HAP-1 (cell line): ENCODE results near the gene S1PR3.

Source experiments
- DNase-seq, 2 experiments: peaks; one replicate each; pipeline ENCODE4 v3.0.0-alpha.2; 2016 to 2020; ENCODE audit warnings: low spot score in 2 of 2
- H3K27me3 ChIP-seq: fragments of 250-450 bp; sonication (Bioruptor Pico); 2 replicates; pipeline ENCODE4 v1.5.1; 2020; ENCODE audit warnings: low read depth, mild to moderate bottlenecking, moderate library complexity
- H3K36me3 ChIP-seq: fragments of 250-450 bp; sonication (Bioruptor Pico); replicated peaks from 2 replicates; pipeline ENCODE4 v1.5.1; 2020; ENCODE audit warnings: mild to moderate bottlenecking
- H3K4me1 ChIP-seq: fragments of 250-450 bp; sonication (Bioruptor Pico); 2 replicates; pipeline ENCODE4 v1.5.1; 2020; ENCODE audit warnings: mild to moderate bottlenecking
- H3K4me3 ChIP-seq: fragments of 250-450 bp; sonication (Bioruptor Pico); 2 replicates; pipeline ENCODE4 v1.5.1; 2020; ENCODE audit warnings: mild to moderate bottlenecking, moderate library complexity
- H3K9me3 ChIP-seq: fragments of 250-450 bp; sonication (Bioruptor Pico); 2 replicates; pipeline ENCODE4 v1.5.1; 2020; ENCODE audit warnings: mild to moderate bottlenecking, moderate library complexity
- in situ Hi-C: fragments of 300-500 bp; cut with MboI; formaldehyde crosslinking; loops from 3 replicates; pipeline ENCODE4 v1.14.3; 2020; ENCODE audit warnings: low sequenced_read_pairs, inconsistent platforms, mixed read lengths

Gene S1PR3

DNA sequence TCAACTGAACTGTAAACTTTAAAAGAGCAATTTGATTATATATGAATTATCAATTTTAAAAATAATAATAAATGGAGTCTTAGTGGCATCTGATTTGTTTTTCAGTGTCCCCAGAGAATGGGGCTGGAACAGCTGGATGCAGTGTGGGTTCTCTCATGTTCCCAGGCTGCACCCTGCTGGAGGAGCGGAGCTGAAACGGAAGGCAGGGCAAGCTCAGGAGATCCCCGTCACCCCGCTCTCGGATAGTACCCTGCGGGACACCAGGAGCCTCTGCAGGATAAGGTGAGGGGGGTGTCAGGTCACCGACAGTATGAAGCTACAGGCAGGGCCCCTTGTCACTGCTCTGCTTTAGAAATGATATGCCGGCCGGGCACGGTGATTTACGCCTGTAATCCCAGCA lies 57.3 kb downstream of the S1PR3 start:
- DNase-seq = no peak
- Histone ChIP-seq H3K9me3 (no peaks in the 10 kb centered on the region), H3K36me3 (no peaks in the 10 kb centered on the region), H3K27me3 (no peaks in the 10 kb centered on the region), H3K4me1 (no peaks in the 10 kb centered on the region), H3K4me3 (no peak overlapping the region)
- in situ Hi-C loops = no loop called here

GRCh38 chr9:89049646-89050045 lies 58.4 kb downstream of the S1PR3 start:
- Histone ChIP-seq H3K36me3 (no peaks in the 10 kb centered on the region), H3K4me1 (no peaks in the 10 kb centered on the region), H3K9me3 (no peaks in the 10 kb centered on the region), H3K4me3 (no peak overlapping the region), H3K27me3 (no peaks in the 10 kb centered on the region)
- DNase-seq = no peak
- in situ Hi-C loops = no loop called here

DNA sequence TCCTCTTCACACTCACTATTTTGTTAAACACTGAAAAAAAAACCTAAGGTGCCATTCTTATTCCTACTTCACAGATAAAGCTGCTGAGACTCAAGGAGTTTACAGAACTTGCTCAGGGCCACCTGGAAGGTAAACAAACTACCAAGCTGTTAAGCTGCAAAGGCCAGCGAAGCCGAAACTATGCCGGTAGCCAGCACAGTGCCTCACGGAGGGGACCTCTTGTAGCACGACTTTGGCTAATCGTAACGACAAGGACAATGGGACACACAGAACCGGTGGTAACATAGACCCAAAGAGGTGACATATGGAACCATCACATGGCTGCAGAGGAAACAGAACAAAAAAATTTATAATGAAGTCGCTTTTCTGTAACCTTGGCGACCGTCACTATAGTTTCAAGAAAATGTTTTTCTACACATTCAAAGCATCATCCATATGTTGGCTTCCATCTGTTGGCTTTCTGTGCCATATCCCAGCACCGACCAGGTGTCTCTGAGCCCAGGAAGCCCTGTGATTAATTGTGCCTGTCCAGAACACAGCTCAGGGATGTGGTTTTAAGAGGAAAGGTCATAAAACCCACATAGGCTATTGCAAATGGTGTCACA lies 60.3 kb downstream of the S1PR3 start:
- Histone ChIP-seq H3K9me3 (no peaks in the 10 kb centered on the region), H3K27me3 (no peaks in the 10 kb centered on the region), H3K4me3 (no peak overlapping the region), H3K36me3 (no peaks in the 10 kb centered on the region), H3K4me1 (no peaks in the 10 kb centered on the region)
- no peak for DNase-seq
- in situ Hi-C loops = no loop called here

DNA sequence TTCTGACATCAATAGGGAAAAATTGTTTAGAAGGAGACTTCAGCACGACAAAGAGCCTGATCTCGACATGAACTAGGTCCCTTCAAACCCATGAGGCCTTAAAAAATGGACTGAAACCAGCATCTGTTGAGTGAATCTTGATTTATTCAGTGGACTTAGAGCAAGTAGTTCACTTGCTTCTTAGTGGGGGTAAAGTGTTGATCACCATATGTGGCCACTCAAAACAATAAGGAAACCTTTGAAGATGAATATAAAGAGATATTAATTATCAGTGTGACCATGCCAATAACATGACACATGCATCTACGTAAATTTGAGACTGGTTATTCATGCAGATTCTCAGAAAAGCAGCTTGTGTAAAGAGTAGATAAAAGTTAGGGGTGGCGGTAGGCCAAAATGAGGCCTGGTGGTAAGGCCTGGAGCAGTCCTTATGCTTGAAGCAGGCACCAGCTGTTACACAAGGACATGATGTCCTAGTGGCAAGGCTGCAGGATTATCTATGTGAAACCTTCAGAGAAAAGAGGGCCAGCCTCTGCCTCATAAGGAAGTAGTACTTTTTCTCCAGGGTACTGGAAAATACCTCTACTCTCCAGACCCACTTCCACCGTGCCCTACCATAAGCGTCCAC lies 61.3 kb downstream of the S1PR3 start:
- in situ Hi-C loops = no loop called here
- no peaks in the 10 kb centered on the region for H3K4me1 ChIP-seq
- H3K4me3 ChIP-seq = no peak overlapping the region
- H3K9me3 ChIP-seq = no peaks in the 10 kb centered on the region
- DNase-seq = no peak
- H3K36me3 ChIP-seq = no peaks in the 10 kb centered on the region
- no peaks in the 10 kb centered on the region for H3K27me3 ChIP-seq

GRCh38 chr9:89053301-89053700 lies 62.0 kb downstream of the S1PR3 start:
- in situ Hi-C loops = no loop called here

More at GRCh38 chr9:89053301-89053700, 62.0 kb downstream of the S1PR3 start:
- no peaks in the 10 kb centered on the region for H3K9me3 ChIP-seq
- H3K27me3 ChIP-seq = no peaks in the 10 kb centered on the region
- DNase-seq = no peak
- H3K36me3 ChIP-seq = no peaks in the 10 kb centered on the region
- no peak overlapping the region for H3K4me3 ChIP-seq
- no peaks in the 10 kb centered on the region for H3K4me1 ChIP-seq
